Right renal pelvis (tissue), 4 donors: ENCODE results near the gene EML4. TPM values are rescaled to one million over a fixed set of nuclear protein-coding genes. Genes with fewer than 3 reads are reported as not detected.

Source experiments
- DNase-seq, 4 donors: peaks; one replicate each; pipeline ENCODE4 v3.0.0-alpha.2; 2013; ENCODE audit warnings: low read depth in 4 of 4, low spot score in 3 of 4, missing footprints in 1 of 4
- polyA plus RNA-seq, 4 donors: library from polyadenylated mRNA; unstranded; fragments of 120-200 nt; gene quantifications; one replicate each; pipeline ENCODE4 v1.2.1, GENCODE V29; 2013; ENCODE audit not compliant: insufficient read length in 4 of 4

The EML4 gene
- polyA plus RNA-seq, 4 donors = 91.4 to 124 (median 114) TPM

- DNase-seq = no peak
Observed at GRCh38 chr2:42192010-42192373, 22.8 kb downstream of the EML4 start.

GRCh38 chr2:42192652-42193566, 23.8 kb downstream of the EML4 start:
- no peak for DNase-seq

- DNase-seq = no peak
Observed at GRCh38 chr2:42193722-42194187, 24.6 kb downstream of the EML4 start.

GRCh38 chr2:42194428-42194827, 25.3 kb downstream of the EML4 start:
- no peak for DNase-seq

- DNase-seq = no peak
Observed at GRCh38 chr2:42195559-42195958, 26.4 kb downstream of the EML4 start.

- DNase-seq = no peak
Observed at GRCh38 chr2:42196070-42196402, 26.9 kb downstream of the EML4 start.

- DNase-seq = no peak
Observed at GRCh38 chr2:42196403-42197267, 27.5 kb downstream of the EML4 start.

GRCh38 chr2:42197792-42198191, 28.6 kb downstream of the EML4 start:
- no peak for DNase-seq

GRCh38 chr2:42198466-42198865, 29.3 kb downstream of the EML4 start:
- no peak for DNase-seq

- no peak for DNase-seq
Observed at GRCh38 chr2:42199002-42199401, 29.8 kb downstream of the EML4 start.

- DNase-seq = no peak
Observed at GRCh38 chr2:42199626-42200025, 30.5 kb downstream of the EML4 start.

- no peak for DNase-seq
Observed at GRCh38 chr2:42200926-42201855, 32.0 kb downstream of the EML4 start.

- DNase-seq = no peak
Observed at GRCh38 chr2:42202634-42203008, 33.5 kb downstream of the EML4 start.

- no peak for DNase-seq
Observed at GRCh38 chr2:42203792-42204191, 34.6 kb downstream of the EML4 start.

GRCh38 chr2:42205337-42205736, 36.2 kb downstream of the EML4 start:
- no peak for DNase-seq

- no peak for DNase-seq
Observed at GRCh38 chr2:42207826-42208225, 38.7 kb downstream of the EML4 start.

GRCh38 chr2:42210203-42210602, 41.0 kb downstream of the EML4 start:
- DNase-seq = no peak

GRCh38 chr2:42211291-42211690, 42.1 kb downstream of the EML4 start:
- DNase-seq = no peak

GRCh38 chr2:42214669-42215068, 45.5 kb downstream of the EML4 start:
- no peak for DNase-seq

- DNase-seq = no peak
Observed at GRCh38 chr2:42216694-42217093, 47.5 kb downstream of the EML4 start.

- no peak for DNase-seq
Observed at GRCh38 chr2:42217307-42217706, 48.2 kb downstream of the EML4 start.
